ENCODE measurements around the gene TGM6.

- TF ChIP-seq CTCF (IDR thresholded peaks at IDR 0.05), result no peak
- TF ChIP-seq POLR2A (IDR thresholded peaks at IDR 0.05), result no peak
Observed at GRCh38 chr20:2476742-2477615, 96.3 kb downstream of the TGM6 start.
